GM12864 (cell line): ENCODE measurements around the gene PELI2.

Experiments used
- DNase-seq: peaks from one replicate; pipeline ENCODE4 v3.0.0-alpha.2; 2011; ENCODE audit warnings: low read depth
- H3K4me3 ChIP-seq: 2 replicates; pipeline ENCODE4 v1.5.1; 2011; ENCODE audit warnings: mild to moderate bottlenecking, low read depth, low read length, control low read depth
- CTCF ChIP-seq: IDR thresholded peaks from 2 replicates; pipeline ENCODE4 v1.5.1; 2011; ENCODE audit warnings: low read depth, mild to moderate bottlenecking, moderate library complexity, low read length, control low read depth, inconsistent platforms; ENCODE audit errors: missing control alignments

Gene PELI2

GRCh38 chr14:56147449-56147848 lies 29.2 kb downstream of the PELI2 start:
- no peak for TF ChIP-seq CTCF

GRCh38 chr14:56147986-56148901 lies 30.0 kb downstream of the PELI2 start:
- no peak for TF ChIP-seq CTCF
- no peak overlapping the region for H3K4me3 ChIP-seq
- no peak for DNase-seq

More at GRCh38 chr14:56147449-56147848, 29.2 kb downstream of the PELI2 start:
- no peak for DNase-seq
- H3K4me3 ChIP-seq = no peak overlapping the region

- H3K4me3 ChIP-seq = no peak overlapping the region
- no peak for DNase-seq
- TF ChIP-seq CTCF = no peak
Measured at GRCh38 chr14:56149151-56149550, 30.9 kb downstream of the PELI2 start.

GRCh38 chr14:56149995-56150394 lies 31.8 kb downstream of the PELI2 start:
- no peak overlapping the region for H3K4me3 ChIP-seq
- DNase-seq = no peak
- no peak for TF ChIP-seq CTCF

GRCh38 chr14:56150645-56151345 lies 32.6 kb downstream of the PELI2 start:
- DNase-seq = no peak
- H3K4me3 ChIP-seq = no peak overlapping the region
- peak; percentile 34 for TF ChIP-seq CTCF

GRCh38 chr14:56152221-56152620 lies 34.0 kb downstream of the PELI2 start:
- no peak for DNase-seq
- H3K4me3 ChIP-seq = no peak overlapping the region
- TF ChIP-seq CTCF = no peak

GRCh38 chr14:56153267-56153666 lies 35.1 kb downstream of the PELI2 start:
- TF ChIP-seq CTCF = no peak
- H3K4me3 ChIP-seq = no peak overlapping the region
- no peak for DNase-seq
